K562 treated with DMSO at 1 percent for 24 hours (cell line): ENCODE results near the gene SMC1B. TPM values are rescaled to one million over a fixed set of nuclear protein-coding genes. Genes with fewer than 3 reads are reported as not detected.

Experiments used
- total RNA-seq: library from RNA; unstranded; fragments of 300-600 nt; gene quantifications from 2 replicates; pipeline ENCODE4 v1.2.3, GENCODE V29; 2022; ENCODE audit warnings: low read depth; ENCODE audit not compliant: insufficient read depth

SMC1B gene, protein sequence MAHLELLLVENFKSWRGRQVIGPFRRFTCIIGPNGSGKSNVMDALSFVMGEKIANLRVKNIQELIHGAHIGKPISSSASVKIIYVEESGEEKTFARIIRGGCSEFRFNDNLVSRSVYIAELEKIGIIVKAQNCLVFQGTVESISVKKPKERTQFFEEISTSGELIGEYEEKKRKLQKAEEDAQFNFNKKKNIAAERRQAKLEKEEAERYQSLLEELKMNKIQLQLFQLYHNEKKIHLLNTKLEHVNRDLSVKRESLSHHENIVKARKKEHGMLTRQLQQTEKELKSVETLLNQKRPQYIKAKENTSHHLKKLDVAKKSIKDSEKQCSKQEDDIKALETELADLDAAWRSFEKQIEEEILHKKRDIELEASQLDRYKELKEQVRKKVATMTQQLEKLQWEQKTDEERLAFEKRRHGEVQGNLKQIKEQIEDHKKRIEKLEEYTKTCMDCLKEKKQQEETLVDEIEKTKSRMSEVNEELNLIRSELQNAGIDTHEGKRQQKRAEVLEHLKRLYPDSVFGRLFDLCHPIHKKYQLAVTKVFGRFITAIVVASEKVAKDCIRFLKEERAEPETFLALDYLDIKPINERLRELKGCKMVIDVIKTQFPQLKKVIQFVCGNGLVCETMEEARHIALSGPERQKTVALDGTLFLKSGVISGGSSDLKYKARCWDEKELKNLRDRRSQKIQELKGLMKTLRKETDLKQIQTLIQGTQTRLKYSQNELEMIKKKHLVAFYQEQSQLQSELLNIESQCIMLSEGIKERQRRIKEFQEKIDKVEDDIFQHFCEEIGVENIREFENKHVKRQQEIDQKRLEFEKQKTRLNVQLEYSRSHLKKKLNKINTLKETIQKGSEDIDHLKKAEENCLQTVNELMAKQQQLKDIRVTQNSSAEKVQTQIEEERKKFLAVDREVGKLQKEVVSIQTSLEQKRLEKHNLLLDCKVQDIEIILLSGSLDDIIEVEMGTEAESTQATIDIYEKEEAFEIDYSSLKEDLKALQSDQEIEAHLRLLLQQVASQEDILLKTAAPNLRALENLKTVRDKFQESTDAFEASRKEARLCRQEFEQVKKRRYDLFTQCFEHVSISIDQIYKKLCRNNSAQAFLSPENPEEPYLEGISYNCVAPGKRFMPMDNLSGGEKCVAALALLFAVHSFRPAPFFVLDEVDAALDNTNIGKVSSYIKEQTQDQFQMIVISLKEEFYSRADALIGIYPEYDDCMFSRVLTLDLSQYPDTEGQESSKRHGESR
- not detected in 2 replicates for total RNA-seq

DNA sequence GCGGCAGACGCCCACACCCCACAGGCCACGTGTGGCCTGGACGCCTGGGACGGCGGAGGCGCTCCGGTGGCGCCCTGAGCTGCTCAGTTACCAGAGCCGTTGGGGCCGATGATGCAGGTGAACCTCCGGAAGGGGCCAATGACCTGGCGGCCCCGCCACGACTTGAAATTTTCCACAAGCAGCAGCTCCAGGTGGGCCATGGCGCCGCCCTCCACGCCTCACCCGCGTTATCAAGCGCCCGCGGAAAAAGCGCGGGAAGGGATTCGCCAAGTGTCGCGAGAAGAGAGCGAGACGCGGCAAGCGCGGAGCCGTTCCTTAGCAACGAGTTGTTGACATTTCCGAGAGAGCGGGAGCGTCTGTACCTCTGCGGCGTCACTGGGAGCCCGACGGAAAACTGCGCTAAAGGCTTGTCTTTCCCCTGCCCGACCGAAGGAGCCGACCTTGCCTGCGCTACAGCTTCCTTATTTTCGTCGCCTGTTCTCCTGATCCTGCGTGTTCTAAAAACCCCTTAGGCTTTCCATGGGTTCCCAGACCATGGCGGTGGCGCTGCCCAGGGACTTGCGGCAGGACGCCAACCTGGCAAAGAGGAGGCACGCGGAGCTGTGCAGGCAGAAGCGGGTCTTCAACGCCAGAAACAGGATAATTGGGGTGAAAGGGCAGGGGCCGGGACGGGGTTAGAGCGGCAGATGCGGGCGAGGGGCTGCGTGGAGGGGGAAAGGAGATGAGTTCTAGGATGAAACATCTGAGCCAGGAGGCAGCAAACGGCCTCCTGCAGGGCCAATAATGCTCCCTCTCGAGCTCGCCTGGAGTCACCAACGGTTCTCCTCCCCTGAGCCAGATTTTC is at the start of gene SMC1B, which contains the start of gene RIBC2:
SMC1B (minus strand) TSS at position 232 of the 844 bp plus-strand sequence; CDS start at position 200, 32 bp downstream.
RIBC2 (plus strand) TSS at position 326 of the 844 bp plus-strand sequence; CDS start at position 520, 194 bp downstream.

DNA sequence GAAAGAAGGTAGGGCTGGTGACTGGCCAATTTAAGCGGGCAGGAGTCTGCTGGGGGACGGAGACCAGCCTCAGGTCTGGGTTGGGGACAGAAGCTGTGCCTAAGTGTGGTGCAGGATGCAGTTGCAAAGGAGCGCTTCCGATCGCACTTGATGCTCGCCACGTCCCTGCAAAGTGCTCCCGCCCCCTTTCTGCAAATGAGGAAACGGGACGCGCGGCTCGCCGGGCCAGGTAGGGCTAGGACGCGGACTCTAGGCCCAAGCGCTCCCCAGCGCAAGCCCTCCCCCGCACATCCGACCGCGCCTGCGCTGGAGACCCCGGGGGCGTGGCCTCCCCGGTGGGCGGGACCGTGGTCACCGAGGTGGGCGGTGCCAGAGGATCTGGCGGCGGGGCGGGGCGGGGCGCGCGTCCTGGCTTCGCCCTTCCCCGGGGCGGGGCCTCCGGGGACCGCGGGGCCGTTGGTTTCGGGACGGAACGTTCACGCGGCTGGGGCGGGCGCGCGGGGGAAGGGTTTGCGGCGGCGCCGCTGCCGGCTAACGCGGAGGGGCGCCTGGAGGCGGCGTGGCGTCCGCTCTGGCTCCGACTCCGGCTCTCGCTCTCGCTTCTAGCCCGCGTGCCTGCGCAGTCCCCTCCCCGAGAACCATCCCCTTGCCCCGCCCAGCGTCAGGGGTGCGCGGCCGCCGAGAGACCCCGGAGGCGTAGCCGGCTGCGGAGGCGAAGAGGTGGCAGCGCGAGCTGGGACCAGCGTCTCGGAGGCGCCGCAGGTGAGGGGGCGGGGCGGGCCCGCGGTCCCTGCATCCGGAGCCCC is 103.8 kb downstream of the SMC1B start, which contains the start of gene FAM118A:
FAM118A (plus strand) TSS at position 513 of the 806 bp plus-strand sequence. CDS start 12,446 bp downstream, outside the sequence.

Other genes with a start within 250 kb of the SMC1B start
- 45.7 and 51.7 TPM in 2 replicates for gene NUP50, start 249.7 kb downstream of the SMC1B start, total RNA-seq
- 12.4 and 12.5 TPM in 2 replicates for gene KIAA0930, start 172.7 kb downstream of the SMC1B start, total RNA-seq
- gene UPK3A, start 128.7 kb downstream of the SMC1B start, total RNA-seq, result not detected in 2 replicates
- 47.2 and 60.2 TPM in 2 replicates for gene FAM118A, start 103.7 kb downstream of the SMC1B start, total RNA-seq
- gene RIBC2, start 94 bp upstream of the SMC1B start, total RNA-seq, result not detected in 2 replicates
- not detected in 2 replicates for gene FBLN1, start 89.3 kb upstream of the SMC1B start, total RNA-seq